ENCODE measurements around the gene EHMT1.
"Not testable (repeated sequence)": the region's sequence is repeated elsewhere in the genome, so short reads cannot be mapped to it uniquely, and the experiment has no call there.

Gene EHMT1

DNA sequence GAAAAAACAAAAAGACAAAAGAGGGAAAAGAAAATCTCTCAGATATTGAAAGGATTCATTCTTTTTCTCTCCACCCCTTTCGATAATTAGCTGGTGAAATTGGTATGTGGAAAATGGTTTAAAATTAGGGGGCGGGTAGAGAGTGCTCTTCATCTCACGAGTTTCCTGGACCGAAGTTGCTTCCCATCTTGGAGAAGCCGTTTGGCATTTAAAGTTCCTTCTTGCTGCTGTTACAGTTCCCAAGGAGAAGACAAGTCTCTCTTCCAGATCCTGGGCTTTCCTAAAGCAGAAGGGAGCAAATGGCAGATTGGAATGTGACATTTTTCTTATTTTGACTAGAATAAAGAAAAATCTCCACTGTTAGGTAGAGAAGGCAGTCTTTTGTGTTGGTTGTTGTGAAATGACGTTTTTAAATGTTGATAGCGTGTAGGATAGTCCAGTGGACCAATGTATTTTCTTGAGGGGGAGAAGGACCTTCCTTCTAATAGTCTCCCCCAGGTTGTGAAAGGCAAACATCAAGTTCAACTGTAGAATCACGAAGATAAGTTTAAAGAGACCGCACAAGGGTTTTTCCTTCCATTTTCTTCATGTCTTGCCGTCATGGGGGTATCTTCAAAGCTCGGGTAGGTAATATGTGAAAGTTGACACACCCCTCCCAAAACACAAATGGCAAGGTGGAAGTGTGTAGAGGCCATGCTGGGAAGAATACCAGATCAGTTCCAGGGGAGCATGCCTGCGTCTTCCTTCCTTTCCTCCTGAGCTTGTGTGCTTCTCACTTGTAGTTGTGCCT lies 77.5 kb downstream of the EHMT1 start:
- DNase-seq, result no peak

DNA sequence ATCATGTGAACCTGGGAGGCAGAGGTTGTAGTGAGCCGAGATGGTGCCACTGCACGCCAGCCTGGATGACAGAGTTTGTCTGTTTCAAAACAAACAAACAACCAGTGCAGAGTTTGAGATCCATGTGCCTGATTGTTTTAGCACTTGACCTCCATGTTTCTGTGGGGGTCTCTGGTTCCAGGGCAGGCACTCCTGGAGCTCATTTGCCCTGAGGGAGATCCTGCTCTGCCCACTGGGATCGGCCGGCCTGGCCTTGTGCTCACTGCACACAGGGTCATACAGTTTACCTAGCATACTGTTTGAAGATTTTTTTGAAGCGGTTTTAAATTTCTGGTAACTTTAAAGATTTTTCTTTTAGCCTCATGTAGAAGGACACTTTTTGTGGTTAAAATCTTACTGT lies 78.4 kb downstream of the EHMT1 start:
- DNase-seq, result no peak

DNA sequence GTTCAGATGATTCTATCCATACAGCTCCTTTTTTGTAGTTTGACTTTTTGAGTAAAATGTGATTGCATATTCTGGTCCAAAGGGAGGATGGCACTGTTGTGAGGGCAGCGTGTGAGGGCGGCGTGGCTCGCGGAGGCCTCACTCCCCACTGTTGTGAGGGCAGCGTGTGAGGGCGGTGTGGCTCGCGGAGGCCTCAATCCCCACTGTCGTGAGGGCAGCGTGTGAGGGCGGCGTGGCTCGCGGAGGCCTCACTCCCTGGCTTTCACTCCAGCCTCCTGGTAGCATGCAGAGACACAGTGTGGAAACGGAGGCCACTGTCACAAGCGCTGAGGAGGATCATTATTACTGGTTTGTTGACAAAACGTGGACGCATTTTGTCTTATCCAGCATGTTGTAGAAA lies 79.0 kb downstream of the EHMT1 start:
- no peak for DNase-seq

DNA sequence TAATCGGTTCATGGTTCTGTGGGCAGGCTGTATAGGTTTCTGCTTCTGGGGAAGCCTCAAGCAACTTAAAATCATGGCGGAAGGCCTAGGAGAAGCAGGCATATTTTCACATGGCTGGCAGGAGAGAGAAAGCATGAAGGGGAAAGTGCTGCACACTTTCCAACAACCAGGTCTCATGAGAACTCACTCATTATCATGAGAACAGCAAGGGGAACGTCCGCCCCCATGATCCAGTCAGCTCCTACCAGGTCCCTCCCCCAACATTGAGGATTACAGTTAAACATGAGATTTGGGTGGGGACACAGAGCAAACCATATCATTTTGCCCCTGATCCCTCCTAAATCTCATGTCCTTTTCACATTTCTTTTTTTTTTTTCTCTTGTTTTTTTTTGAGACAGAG lies 82.1 kb downstream of the EHMT1 start:
- DNase-seq, result no peak

DNA sequence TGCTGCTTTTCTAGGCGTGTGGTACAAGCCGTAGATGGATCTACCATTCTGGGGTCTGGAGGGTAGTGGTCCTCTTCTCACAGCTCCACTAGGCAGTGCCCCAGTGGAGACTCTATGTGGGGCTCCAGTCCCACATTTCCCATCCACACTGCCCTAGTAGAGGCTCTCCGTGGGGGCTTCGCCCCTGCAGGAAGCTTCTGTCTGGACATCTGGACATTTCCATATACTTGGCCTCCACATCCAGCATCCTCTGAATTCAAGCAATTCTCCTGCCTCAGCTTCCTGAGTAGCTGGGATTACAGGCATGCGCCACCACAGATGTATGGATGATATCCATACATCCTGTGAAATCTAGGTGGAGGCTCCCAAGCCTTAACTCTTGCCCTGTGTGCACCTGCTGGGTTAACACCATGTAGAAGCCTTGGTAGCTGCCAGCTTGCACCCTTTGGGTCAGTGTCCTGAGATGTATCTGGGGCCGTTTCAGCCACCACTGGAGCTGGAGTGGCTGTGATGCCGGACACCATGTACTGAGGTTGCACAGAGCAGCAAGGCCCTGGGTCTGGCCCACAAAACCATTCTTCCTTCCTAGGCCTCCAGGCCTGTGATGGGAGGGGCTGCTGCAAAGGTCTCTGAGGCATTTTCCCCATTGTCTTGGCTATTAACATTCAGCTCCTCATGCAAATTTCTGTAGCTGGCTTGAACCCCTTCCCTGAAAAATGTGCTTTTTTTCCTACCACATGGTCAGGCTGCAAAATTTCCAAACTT lies 84.0 kb downstream of the EHMT1 start:
- no peak for DNase-seq

DNA sequence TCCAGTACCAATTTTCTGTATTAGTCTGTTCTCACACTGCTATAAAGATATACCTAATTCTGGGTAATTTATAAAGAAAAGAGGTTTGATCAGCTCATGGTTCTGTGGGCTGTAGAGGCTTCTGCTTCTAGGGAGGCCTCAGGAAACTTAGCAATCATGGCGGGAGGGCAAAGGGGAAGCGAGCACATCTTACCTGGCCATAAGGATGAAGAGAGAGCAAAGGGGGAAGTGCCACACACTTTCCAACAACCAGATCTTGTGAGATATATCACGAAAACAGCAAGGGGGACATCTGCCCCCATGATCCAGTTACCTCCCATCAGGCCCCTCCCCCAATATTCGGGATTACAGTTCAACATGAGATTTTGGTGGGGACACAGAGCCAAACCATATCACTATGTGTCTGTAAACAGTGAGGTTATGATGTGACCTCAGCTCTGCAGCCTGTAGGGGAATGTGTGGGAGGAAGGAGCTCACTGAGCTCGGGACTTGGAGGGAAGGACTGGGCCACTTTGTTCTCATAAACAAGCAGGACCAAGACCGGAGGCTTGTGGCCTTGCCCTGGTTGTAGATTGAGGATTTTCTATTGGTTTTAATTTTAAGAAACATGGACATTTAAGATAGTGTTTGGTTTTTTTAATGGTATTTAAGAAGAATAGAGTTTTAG lies 85.2 kb downstream of the EHMT1 start:
- DNase-seq, result no peak

DNA sequence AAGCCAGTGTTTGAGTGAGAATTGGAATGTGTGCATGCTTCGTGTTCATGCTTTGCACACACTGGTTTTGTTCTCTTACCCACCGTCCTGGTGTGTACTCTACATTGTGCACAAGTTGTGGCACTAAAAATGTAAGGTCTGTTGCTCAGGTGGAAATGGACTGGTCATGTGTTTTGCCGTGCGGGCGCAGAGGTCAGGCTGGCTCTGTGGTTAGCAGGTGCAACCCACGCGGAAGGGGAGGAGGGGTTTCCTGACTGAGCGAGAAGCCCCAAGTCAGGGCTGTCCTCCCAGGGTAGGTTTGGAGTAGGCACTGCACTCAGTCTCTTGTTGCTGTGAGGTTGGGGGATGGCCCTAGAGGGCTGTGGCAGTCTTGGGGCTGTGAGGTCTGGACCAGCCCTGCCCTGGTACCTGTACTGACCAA lies 86.6 kb downstream of the EHMT1 start:
- DNase-seq, result peak; percentile 56

DNA sequence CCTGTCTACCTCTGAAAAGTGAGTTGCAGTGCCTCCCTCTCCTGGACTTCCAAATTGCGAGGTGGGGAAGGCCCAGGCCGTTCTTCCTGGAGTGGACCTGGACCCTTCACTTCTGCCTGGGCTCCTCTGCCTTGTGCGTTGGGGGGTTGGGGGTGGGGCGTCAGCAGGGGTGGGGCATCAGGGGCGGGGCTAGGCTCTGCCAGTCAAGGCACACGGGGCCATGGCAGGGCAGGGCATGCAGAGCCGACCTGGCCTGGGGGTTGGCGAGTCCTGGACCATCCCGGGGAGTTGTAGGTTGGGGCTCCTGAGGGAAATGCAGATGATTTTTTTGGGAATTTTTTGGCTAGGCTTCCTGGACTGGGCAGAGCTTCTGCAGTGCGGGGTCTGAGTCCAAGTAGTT lies 87.1 kb downstream of the EHMT1 start:
- DNase-seq, result no peak

DNA sequence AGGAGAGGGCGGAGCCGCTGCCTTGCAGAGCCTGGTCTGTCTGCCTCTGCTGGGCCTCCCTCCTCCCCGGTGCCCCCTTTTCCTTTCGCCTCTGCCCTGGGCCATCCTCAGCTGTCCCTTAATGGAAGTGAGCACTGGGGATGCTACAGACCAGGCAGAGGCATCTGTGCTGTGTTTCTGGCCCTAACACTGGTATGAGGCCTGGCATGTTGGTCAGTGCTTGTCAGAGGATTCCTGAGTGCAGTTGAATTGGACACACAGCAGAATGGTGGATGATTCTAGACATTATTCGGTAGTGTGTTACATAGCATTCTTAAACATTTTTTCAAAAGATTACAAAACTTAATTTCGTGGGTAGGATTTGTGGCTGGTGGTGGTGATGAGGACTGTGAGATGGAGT lies 88.6 kb downstream of the EHMT1 start:
- DNase-seq, result no peak

DNA sequence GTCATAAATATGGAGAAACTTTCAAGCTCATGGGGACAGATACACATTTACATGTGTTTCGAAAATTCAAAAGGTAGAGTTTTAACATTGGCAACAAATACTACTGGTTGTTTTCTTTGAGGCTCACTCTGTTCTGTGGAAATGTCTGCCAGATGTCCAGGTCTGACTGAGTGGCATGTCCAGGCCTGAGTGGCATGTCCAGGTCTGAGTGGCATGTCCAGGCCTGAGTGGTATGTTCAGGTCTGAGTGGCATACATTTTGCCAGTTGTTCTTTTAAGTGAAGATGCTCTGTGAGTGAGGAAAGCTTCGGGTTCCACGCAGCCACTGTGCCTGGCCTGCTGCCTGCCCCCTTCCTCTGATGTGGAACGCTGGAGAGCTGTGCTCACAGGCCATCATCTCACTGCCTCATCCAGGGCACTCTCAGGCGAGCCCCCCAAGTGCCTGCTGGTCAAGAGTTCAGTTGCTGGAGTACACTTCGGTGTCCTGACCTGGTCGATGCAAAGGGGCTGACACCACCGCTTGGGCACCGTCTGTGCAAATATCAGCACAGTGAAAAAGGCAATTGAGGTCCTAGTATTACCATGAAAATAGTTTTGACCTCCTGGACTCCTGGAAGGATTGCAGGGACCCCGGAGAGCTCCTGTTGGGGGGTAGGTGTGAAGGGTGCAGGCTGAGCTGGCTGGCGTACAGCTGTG lies 89.9 kb downstream of the EHMT1 start:
- DNase-seq, result no peak

DNA sequence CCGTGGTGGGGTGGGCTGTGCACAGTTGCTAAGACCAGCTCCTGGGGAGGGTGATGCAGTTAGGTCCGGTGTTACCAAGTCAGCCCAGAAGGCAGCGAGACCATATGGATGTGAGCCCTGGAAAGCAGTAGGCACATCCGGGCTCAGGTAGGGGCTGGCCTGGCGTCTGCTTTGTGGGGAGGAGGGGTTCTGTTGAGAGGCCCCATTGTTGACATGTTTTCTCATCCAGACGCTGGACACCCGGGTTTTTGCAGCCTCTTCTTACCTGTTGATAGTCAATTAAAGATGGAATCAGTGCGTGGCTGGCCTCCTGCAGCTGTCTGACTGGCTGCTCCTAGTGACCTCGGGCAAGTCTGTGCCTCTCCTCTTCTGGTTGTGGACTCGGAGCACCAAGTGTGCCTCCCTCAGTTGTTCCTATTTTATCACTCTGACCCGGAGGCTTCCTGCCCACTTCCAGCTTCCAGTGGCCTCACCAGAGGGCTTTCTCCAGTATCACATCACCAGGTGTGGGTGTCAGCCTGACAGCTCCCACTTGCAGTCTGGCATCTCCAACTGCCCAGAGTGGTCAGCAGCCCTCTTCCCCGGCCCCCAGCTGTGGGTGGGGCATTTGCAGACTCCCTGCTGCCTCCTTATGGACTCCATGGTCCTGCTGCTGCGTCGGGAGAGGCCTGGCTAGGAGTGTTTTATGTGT lies 90.8 kb downstream of the EHMT1 start:
- DNase-seq, result no peak

DNA sequence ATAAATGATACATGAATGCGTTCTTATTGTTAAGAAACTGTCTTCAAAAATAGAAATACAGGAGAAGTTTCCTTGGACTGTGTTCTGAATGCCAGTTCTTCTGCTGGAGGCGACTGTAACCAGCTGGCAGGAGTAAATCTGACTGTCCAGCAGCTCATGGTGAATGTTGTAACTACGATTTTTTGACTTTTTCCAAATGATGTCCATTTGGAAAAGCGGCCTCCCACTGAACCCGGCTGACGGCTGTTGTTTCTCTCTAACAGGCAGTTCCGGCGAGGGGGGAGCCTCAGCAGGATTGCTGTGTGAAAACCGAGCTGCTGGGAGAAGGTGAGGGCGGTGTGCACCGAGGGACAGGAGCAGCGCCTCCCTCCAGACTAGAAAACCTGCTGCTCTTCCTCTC lies 91.9 kb downstream of the EHMT1 start:
- no peak for DNase-seq

DNA sequence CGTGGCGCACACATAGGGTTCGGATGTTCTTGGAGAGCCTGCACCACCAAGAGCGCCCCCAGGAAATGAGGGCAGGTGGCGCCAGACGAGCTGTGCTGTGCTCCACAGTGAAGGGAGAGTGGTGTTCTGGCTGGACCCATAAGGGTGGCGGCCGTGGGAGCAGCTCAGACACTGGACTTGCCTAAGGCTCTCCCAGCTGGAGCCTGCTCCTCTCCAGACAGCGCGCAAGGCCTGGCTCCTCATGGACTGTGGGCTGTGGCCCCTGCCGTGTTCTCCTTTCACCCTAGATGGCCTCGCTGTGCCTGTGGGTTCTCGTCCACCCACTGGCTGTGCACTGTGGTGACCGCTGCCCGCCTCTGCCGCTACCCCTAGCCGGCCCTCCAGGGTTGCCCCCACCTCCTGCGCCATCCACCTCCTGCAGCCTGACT lies 92.9 kb downstream of the EHMT1 start:
- DNase-seq, result no peak

DNA sequence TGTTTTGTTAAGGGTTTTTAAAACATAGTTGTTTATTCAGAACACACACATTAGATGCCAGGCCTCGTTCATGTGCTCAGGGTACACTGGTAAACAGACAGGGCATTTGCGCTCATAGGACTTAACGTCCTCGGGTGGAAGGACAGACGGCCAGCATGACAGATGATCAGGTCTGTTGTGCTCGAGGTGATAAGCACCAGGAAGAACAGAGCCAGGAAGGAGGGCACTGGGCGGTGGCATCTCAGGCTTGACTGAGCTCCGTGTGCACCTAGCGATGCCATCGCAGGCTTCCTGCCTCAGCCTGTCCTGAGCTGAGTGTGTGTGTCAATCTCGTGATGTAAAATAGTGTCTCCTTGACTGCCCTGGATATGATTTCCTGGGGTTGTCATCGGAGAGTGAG lies 96.5 kb downstream of the EHMT1 start:
- no peak for DNase-seq

DNA sequence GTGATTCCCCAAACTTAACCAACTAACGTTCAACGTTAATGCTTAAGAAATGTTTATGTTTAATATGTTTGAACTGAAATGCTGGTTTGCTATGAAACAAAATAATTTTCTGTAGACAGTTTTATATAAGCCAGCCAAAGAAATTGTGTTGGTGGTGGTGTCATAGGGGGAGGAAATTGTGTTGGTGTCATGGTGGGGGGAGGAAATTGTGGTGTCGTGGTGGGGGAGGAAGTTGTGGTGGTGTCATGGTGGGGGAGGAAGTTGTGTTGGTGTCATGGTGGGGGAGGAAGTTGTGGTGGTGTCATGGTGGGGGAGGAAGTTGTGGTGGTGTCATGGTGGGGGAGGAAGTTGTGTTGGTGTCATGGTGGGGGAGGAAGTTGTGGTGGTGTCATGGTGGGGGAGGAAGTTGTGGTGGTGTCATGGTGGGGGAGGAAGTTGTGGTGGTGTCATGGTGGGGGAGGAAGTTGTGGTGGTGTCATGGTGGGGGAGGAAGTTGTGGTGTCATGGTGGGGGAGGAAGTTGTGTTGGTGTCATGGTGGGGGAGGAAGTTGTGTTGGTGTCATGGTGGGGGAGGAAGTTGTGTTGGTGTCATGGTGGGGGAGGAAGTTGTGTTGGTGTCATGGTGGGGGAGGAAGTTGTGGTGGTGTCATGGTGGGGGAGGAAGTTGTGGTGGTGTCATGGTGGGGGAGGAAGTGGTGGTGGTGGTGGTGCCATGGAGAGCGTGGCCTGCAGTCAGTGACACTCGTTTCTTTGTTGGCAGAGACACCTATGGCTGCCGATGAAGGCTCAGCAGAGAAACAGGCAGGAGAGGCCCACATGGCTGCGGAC lies 97.3 kb downstream of the EHMT1 start:
- not testable (repeated sequence) for DNase-seq

DNA sequence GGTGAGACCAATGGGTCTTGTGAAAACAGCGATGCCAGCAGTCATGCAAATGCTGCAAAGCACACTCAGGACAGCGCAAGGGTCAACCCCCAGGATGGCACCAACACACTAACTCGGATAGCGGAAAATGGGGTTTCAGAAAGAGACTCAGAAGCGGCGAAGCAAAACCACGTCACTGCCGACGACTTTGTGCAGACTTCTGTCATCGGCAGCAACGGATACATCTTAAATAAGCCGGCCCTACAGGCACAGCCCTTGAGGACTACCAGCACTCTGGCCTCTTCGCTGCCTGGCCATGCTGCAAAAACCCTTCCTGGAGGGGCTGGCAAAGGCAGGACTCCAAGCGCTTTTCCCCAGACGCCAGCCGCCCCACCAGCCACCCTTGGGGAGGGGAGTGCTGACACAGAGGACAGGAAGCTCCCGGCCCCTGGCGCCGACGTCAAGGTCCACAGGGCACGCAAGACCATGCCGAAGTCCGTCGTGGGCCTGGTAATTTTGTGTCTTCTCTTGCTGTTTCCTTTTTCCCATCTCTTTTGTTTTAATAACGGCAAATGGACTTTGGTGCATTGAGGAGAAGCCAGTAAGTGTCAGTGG lies 98.0 kb downstream of the EHMT1 start:
- DNase-seq, result no peak

DNA sequence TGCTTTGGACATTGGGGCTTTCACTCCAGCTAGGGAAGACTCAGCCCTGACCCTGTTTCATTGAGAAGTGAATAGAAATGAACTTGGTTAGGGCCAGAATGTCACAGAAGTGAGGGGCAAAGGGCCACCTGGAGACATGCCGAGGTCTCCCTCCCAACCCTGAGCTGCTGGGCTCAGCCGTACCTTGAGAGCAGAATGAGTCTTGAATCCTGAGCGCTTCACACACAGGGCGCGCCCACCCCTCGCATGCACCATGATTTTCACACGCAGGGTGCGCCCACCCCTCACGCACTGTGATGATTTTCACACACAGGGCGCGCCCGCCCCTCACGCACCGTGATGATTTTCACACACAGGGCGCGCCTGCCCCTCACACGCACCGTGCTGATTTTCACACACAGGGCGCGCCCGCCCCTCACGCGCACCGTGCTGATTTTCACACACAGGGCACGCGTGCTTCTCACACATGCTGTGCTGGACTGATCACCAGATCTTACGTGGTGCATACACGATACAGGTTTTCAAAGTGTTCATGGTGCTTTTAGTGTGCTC lies 99.0 kb downstream of the EHMT1 start:
- DNase-seq, result no peak

DNA sequence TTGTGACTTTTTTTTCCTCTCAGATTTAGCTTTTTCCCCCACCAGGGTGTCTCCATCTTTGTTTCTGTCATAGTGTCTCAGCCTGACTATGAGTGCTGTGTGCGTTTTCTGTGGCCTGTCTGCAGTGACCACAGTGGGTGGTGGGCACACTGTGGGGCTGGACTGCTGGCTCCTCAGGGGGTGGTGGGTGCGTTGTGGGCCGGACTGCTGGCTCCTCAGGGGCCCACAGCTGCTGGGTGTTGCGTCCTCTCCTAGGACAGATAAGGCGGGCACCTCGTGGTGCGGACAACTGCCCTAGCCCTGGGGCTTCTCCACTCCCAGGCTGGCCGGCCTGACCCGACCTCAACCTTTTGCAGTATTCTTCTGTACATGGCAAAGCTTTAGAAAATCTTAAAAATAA lies 100.4 kb downstream of the EHMT1 start:
- DNase-seq, result no peak

DNA sequence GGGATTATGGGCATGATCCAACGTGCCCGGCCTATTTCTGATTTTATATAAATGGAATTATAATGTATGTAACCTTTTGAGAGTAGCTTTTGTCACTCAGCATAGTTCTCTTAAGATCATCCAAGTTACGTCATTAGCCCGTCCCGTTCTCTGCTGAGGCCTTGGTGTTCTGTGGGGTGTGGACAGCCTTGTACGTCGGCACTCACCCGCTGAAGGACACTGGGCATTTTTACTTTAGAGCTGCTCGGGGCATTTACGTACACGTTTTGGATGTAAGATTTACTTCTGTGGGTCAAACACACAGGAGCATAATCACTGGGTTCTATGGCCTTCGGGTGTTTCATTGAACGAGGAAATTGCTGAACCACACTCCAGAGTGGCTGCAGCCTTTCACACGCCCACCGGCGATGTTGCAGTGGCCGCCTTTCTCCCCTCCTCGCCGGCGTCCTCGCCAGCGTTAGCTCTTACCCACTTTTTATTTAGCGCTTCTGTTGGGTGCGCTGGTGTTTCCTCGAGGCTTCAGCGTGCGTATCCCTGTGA lies 101.8 kb downstream of the EHMT1 start:
- no peak for DNase-seq

DNA sequence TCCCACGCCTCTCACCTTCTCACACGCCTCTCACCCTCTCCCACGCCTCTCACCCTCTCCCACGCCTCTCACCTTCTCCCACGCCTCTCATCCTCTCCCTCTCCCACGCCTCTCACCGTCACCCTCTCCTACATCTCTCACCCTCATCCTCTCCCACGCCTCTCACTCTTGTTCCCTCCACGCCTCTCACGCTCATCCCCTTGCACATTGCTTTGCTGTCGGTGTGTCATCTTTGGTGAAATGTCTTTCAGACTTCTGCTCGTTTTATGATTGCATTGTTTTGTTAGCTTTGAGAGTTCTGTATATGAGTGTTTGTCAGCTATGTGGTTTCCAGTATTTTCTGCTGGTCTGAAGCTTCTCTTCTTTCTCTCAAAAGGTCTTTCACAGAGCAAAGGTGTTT lies 102.7 kb downstream of the EHMT1 start:
- no peak for DNase-seq

DNA sequence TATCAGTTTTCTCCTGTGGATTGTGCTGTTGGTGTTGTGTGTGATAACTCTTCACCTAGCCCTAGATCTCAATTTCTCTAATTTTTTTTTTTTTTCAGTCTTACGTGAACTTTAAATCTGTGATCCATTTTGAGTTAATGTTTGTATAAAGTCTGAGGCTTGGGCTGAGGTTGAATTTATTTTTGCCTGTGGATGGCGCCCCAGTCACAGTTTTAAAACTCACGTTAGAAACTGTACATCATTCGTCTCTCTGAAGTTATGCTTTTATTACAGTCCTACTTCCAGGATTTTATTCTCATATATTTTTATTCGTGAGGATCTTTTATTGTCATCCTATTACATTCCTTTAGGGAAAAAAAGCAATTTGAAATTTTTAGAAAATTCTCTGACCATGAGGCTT lies 103.1 kb downstream of the EHMT1 start:
- no peak for DNase-seq

Measured in NK-92 treated with Interleukin-12 subunit alpha and Interleukin-12 subunit beta, amount 100 ng/mL, for 24 hours (cell line).